Thymus (tissue), 11 donors: Measurements from ENCODE around the gene RNF212. TPM values are rescaled to one million over a fixed set of nuclear protein-coding genes. Genes with fewer than 3 reads are reported as not detected.

Experiments used
- DNase-seq, 9 donors: peaks; one replicate each; pipeline ENCODE4 v3.0.0-alpha.2; 2013; ENCODE audit warnings: low spot score in 9 of 9, low read depth in 6 of 9, missing footprints in 1 of 9
- H3K27ac ChIP-seq, 2 donors: one replicate each; pipeline ENCODE4 v1.5.1; 2013; ENCODE audit warnings: control low read depth in 1 of 2, low read depth in 1 of 2, low read length in 1 of 2, mild to moderate bottlenecking in 1 of 2, moderate library complexity in 1 of 2
- H3K27me3 ChIP-seq, 2 donors: one replicate each; pipeline ENCODE4 v1.5.1; 2013; ENCODE audit warnings: low read length in 1 of 2; ENCODE audit not compliant: control insufficient read depth in 2 of 2, insufficient read depth in 1 of 2
- H3K36me3 ChIP-seq, 2 donors: one replicate each; pipeline ENCODE4 v1.5.1; 2013; ENCODE audit warnings: low read length in 1 of 2, mild to moderate bottlenecking in 1 of 2, moderate library complexity in 1 of 2; ENCODE audit not compliant: control insufficient read depth in 2 of 2, insufficient read depth in 2 of 2
- H3K4me1 ChIP-seq, 2 donors: one replicate each; pipeline ENCODE4 v1.5.1; 2013; ENCODE audit warnings: low read length in 2 of 2; ENCODE audit not compliant: control insufficient read depth in 2 of 2, insufficient read depth in 2 of 2
- H3K4me3 ChIP-seq, 2 donors: one replicate each; pipeline ENCODE4 v1.5.1; 2013; ENCODE audit warnings: low read length in 2 of 2, control low read depth in 1 of 2, mild to moderate bottlenecking in 1 of 2
- H3K9me3 ChIP-seq, 2 donors: one replicate each; pipeline ENCODE4 v1.5.1; 2013; ENCODE audit warnings: low read length in 1 of 2, mild to moderate bottlenecking in 1 of 2; ENCODE audit not compliant: control insufficient read depth in 2 of 2, insufficient read depth in 1 of 2
- WGBS: extraction: QIAGEN DNeasy Blood & Tissue Kit; methylation state at CpG from one replicate; pipeline ENCODE4 v1.1.7; 2013; 5-methylcytosine and 5-hydroxymethylcytosine counted together
- polyA plus RNA-seq: library from polyadenylated mRNA; stranded (reverse); fragments of 200-250 nt; gene quantifications from one replicate; pipeline ENCODE4 v1.2.3, GENCODE V29; 2013
- total RNA-seq: library from RNA; stranded (reverse); fragments of 120-200 nt; gene quantifications from one replicate; pipeline ENCODE4 v1.2.4, GENCODE V29; 2013
- donor health status: healthy.

Gene RNF212
- total and polyA plus RNA-seq, 2 donors = 1.1 to 11.2 TPM

DNA sequence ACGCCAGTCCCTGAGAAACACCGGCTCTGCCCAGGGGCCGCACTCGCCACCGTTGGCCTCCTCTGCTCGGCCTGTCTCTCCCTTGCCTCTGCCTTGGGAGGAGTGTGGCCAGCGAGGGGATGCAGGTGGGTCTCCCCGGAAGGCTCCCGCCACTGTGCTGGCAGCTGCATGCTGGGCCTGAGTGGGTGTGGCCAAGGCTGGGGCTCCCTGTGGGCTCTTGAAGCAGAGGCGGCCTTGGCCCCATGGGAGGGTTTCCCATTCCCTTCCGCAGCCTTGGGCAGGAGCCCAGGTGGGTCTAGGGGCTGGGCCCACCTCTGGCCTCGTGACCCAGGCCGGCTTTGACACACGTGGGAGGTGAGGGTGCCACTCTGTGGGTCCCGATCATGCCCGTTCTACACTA is 82.8 kb downstream of the RNF212 start:
- DNase-seq = no peak
- WGBS = 77% methylated on average over 16 of the region's 16 CpGs
- peaks cover 0 to 6% of the 10 kb centered on the region in 2 donors for H3K36me3 ChIP-seq
- H3K4me1 ChIP-seq = peaks cover 0 to 2% of the 10 kb centered on the region in 2 donors
- no peak overlapping the region for H3K4me3 ChIP-seq
- H3K27me3 ChIP-seq = peaks cover 0 to 26% of the 10 kb centered on the region in 2 donors
- H3K9me3 ChIP-seq = no peaks in the 10 kb centered on the region
- H3K27ac ChIP-seq = no peak overlapping the region

DNA sequence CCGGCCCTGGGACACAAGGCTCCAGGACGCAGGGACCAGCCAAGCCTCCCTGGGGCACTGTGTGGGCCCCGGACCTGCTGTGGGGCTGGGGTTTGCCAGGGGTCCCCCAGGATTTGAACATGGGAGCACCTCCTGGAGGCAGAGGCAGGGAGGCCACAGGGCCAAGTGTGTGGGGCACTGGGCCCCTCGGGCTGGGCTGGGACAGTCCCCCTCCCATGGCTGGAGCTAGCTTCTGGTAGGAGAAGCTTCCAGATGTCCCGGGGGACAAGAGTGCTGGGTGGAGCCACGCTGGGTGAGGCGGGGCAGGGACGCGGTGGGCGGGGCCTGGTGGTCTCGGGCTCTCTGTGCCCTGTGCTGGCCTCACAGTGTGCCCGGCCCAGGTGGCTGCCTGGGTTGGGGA is 83.3 kb downstream of the RNF212 start:
- 76% methylated on average over 12 of the region's 12 CpGs for WGBS
- Histone ChIP-seq H3K9me3 (peaks cover 0 to 2% of the 10 kb centered on the region in 2 donors), H3K4me3 (no peak overlapping the region), H3K27me3 (peaks cover 0 to 26% of the 10 kb centered on the region in 2 donors), H3K27ac (no peak overlapping the region), H3K36me3 (peaks cover 0 to 11% of the 10 kb centered on the region in 2 donors), H3K4me1 (peaks cover 0 to 2% of the 10 kb centered on the region in 2 donors)
- no peak for DNase-seq

DNA sequence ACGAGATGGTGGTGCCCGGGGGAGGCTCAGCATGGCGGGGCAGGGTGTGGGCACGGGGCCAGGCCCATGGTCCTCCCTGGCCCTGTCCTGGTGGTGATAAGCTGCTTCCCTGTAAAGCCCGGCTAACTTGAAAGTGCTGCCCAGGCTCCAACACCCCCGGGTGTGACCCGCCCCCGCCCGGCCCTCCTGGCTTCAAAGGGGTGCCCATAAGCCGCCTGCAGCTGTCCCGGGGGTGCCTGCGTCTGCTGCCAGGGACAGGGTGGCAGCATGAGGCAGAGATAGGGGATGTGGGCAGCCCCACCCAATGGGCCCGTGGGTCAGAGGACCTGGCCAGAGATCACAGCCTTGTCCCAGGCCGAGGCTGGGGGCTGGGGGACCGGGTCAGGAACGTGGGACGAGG is 83.8 kb downstream of the RNF212 start:
- no peak overlapping the region for H3K27ac ChIP-seq

DNA sequence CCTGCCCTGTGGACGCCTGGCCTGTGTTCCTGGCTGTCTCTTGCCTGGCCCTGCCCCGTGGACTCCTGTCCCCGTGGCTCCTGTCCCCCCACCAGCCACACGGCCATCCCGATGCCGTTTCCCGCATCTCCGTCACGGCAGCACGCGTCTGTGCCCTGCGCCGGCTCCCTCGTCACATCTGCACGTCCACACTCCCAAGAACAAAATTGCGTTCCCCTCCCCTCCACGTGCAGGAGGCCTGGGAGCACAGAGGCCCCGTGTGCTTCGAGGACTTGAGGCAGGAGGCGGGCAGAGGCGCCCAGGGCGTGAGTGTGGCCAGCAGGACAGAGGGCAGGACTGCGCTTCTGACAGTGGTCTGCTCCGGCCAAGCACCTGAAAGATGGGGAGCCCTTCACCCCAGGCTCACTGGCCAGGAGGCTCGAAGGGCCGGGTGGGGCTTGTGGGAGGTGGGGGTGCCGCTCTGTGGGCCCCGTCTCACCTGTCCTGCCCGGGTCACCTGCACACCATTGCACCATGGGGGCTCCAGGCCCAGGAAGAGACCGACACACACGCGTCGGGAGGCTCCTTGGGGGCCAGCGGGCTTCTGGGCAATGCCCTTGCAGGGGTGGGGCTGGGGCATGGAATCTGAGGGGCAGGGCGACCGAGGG is 84.7 kb downstream of the RNF212 start:
- H3K4me1 ChIP-seq = peaks cover 0 to 2% of the 10 kb centered on the region in 2 donors
- 88% methylated on average over 36 of the region's 36 CpGs for WGBS
- DNase-seq = no peak
- H3K36me3 ChIP-seq = peaks cover 0 to 13% of the 10 kb centered on the region in 2 donors
- no peak overlapping the region for H3K27ac ChIP-seq
- H3K27me3 ChIP-seq = peaks cover 0 to 23% of the 10 kb centered on the region in 2 donors
- no peak overlapping the region for H3K4me3 ChIP-seq
- H3K9me3 ChIP-seq = peaks cover 0 to 2% of the 10 kb centered on the region in 2 donors

More for the DNA sequence above, 83.8 kb downstream of the RNF212 start:
- WGBS = 88% methylated on average over 17 of the region's 17 CpGs
- no peak overlapping the region for H3K4me3 ChIP-seq
- peaks cover 0 to 13% of the 10 kb centered on the region in 2 donors for H3K36me3 ChIP-seq
- H3K9me3 ChIP-seq = peaks cover 0 to 2% of the 10 kb centered on the region in 2 donors
- peaks cover 0 to 2% of the 10 kb centered on the region in 2 donors for H3K4me1 ChIP-seq
- no peak for DNase-seq
- H3K27me3 ChIP-seq = peaks cover 0 to 26% of the 10 kb centered on the region in 2 donors

DNA sequence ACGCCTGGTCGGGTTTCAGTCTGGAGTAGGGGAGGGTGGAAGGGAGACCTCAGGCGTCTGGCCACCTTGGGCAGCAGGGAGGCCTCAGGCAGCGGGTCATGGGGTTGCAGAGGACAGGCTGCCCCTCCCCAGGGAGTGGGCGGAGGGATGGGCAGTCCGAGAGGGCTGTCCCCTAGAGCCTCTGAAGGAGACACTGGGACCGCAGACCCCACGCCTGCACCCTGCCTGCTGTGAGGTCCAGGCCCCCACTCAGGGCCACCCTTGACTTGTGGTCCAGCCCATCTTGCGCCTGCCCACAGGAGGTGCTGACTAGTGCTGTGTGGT is 85.5 kb downstream of the RNF212 start:
- Histone ChIP-seq H3K27me3 (peaks cover 0 to 19% of the 10 kb centered on the region in 2 donors), H3K27ac (no peak overlapping the region), H3K36me3 (peaks cover 0 to 13% of the 10 kb centered on the region in 2 donors), H3K4me1 (peaks cover 0 to 2% of the 10 kb centered on the region in 2 donors), H3K4me3 (no peak overlapping the region), H3K9me3 (peaks cover 0 to 2% of the 10 kb centered on the region in 2 donors)
- no peak for DNase-seq
- 80% methylated on average over 9 of the region's 9 CpGs for WGBS

DNA sequence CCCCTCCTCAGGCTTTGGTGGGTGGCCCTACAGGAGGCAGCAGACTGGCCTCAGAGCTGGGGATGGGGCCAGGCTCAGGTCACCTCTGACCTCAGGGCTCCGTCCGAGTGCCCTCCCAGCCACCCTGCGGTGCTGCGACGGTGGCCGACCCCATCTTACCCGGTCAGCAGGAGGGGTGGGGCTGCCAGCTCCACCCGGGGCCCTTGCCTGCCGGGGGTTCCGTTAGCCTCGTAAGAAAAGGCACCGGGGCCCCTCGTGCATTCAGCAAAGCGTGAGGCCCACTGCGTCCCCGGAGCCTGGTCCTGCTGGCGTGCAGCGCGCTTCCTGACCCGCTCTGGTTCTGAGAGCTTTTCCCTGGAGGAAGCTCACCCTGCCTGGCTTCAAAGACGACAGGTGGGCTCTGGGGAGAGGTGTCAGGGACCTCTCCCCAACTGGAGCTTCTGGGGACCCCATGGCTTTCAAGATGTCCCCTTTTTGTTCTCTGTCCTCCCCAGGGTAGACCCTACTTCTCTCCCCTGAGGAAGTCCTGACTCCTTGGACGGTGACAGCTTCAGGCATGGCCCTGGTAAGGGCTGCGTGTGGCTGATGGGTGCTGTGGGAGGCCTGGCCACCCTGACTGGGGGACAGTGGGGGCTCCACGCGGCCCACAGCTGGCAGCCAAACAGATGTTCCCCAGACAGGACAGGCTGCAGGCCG is 86.0 kb downstream of the RNF212 start:
- no peak overlapping the region for H3K27ac ChIP-seq
- H3K36me3 ChIP-seq = peaks cover 0 to 13% of the 10 kb centered on the region in 2 donors
- 85% methylated on average over 26 of the region's 26 CpGs for WGBS
- no peak overlapping the region for H3K4me3 ChIP-seq
- H3K9me3 ChIP-seq = peaks cover 0 to 2% of the 10 kb centered on the region in 2 donors
- no peak for DNase-seq
- peaks cover 0 to 2% of the 10 kb centered on the region in 2 donors for H3K4me1 ChIP-seq
- peaks cover 0 to 16% of the 10 kb centered on the region in 2 donors for H3K27me3 ChIP-seq

DNA sequence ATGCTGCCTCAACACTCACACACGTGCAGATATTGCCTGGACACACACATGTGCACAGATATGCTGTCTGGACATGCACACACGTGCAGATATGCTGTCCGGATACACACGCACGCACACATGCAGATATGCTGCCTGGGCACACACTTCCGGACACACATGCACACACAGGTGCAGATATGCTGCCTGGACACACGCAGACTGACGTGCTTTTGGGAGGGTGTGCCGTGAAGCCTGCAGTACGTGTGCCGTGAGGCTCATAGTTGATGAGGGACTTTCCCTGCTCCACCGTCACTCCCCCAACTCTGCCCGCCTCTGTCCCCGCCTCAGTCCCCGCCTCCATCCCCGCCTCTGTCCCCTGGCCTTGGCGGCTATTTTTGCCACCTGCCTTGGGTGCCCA is 87.2 kb downstream of the RNF212 start:
- peaks cover 0 to 2% of the 10 kb centered on the region in 2 donors for H3K4me1 ChIP-seq
- no peak for DNase-seq
- peaks cover 0 to 13% of the 10 kb centered on the region in 2 donors for H3K36me3 ChIP-seq
- 74% methylated on average over 17 of the region's 17 CpGs for WGBS
- H3K4me3 ChIP-seq = no peak overlapping the region
- H3K27ac ChIP-seq = no peak overlapping the region
- H3K27me3 ChIP-seq = peaks cover 0 to 6% of the 10 kb centered on the region in 2 donors
- H3K9me3 ChIP-seq = peaks cover 0 to 2% of the 10 kb centered on the region in 2 donors

DNA sequence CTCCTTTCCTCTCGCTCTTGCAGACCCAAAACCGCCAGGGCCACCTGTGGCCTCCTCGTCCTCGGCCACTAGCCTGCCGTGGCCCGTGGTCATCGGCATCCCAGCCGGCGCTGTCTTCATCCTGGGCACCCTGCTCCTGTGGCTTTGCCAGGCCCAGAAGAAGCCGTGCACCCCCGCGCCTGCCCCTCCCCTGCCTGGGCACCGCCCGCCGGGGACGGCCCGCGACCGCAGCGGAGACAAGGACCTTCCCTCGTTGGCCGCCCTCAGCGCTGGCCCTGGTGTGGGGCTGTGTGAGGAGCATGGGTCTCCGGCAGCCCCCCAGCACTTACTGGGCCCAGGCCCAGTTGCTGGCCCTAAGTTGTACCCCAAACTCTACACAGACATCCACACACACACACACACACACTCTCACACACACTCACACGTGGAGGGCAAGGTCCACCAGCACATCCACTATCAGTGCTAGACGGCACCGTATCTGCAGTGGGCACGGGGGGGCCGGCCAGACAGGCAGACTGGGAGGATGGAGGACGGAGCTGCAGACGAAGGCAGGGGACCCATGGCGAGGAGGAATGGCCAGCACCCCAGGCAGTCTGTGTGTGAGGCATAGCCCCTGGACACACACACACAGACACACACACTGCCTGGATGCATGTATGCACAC is 88.3 kb downstream of the RNF212 start:
- WGBS = 97% methylated on average over 32 of the region's 32 CpGs
- Histone ChIP-seq H3K36me3 (peaks cover 0 to 13% of the 10 kb centered on the region in 2 donors), H3K9me3 (peaks cover 0 to 2% of the 10 kb centered on the region in 2 donors), H3K4me1 (peaks cover 0 to 2% of the 10 kb centered on the region in 2 donors), H3K4me3 (no peak overlapping the region), H3K27me3 (peaks cover 0 to 6% of the 10 kb centered on the region in 2 donors), H3K27ac (no peak overlapping the region)
- no peak for DNase-seq
